ENCODE measurements around the gene EMILIN2.

The EMILIN2 gene

GRCh38 chr18:2900684-2901422 lies 54.0 kb downstream of the EMILIN2 start:
- no peaks in the 10 kb centered on the region for H3K36me3 ChIP-seq (ENCODE audit: insufficient read depth, low read length)
- H3K4me3 ChIP-seq (ENCODE audit: low read depth, low read length, poor library complexity, severe bottlenecking): no peak overlapping the region
- no peaks in the 10 kb centered on the region for H3K79me2 ChIP-seq (ENCODE audit: insufficient read depth, low read length)
- no peak overlapping the region for H3K27ac ChIP-seq (ENCODE audit: low read depth, low read length, poor library complexity, severe bottlenecking)
- no peak overlapping the region for H2AFZ ChIP-seq (ENCODE audit: low read length)
- no peaks in the 10 kb centered on the region for H3K9me2 ChIP-seq (ENCODE audit: low read depth, low read length)
- H3K9me3 ChIP-seq (ENCODE audit: low read length): no peaks in the 10 kb centered on the region
- no peaks in the 10 kb centered on the region for H3F3A ChIP-seq (ENCODE audit: insufficient read depth, low read length)
- H3K4me2 ChIP-seq (ENCODE audit: low read length): no peak overlapping the region
- H3K27me3 ChIP-seq (ENCODE audit: insufficient read depth, low read length): no peaks in the 10 kb centered on the region
- H3K4me1 ChIP-seq (ENCODE audit: insufficient read depth, low read length, severe bottlenecking): peaks cover 4% of the 10 kb centered on the region
- no peak overlapping the region for H3K9ac ChIP-seq (ENCODE audit: low read length)
- H4K20me1 ChIP-seq (ENCODE audit: insufficient read depth, low read length): no peaks in the 10 kb centered on the region
- TF ChIP-seq, protein P1, sequence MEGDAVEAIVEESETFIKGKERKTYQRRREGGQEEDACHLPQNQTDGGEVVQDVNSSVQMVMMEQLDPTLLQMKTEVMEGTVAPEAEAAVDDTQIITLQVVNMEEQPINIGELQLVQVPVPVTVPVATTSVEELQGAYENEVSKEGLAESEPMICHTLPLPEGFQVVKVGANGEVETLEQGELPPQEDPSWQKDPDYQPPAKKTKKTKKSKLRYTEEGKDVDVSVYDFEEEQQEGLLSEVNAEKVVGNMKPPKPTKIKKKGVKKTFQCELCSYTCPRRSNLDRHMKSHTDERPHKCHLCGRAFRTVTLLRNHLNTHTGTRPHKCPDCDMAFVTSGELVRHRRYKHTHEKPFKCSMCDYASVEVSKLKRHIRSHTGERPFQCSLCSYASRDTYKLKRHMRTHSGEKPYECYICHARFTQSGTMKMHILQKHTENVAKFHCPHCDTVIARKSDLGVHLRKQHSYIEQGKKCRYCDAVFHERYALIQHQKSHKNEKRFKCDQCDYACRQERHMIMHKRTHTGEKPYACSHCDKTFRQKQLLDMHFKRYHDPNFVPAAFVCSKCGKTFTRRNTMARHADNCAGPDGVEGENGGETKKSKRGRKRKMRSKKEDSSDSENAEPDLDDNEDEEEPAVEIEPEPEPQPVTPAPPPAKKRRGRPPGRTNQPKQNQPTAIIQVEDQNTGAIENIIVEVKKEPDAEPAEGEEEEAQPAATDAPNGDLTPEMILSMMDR (IDR thresholded peaks at IDR 0.05; ENCODE audit: low read length): no peak
- no peak for TF ChIP-seq EZH2 (IDR thresholded peaks at IDR 0.05; ENCODE audit: borderline replicate concordance, low read length)

GRCh38 chr18:2901423-2901985 lies 54.7 kb downstream of the EMILIN2 start:
- no peaks in the 10 kb centered on the region for H3F3A ChIP-seq (ENCODE audit: insufficient read depth, low read length)
- H3K9me2 ChIP-seq (ENCODE audit: low read depth, low read length): no peaks in the 10 kb centered on the region
- no peaks in the 10 kb centered on the region for H3K9me3 ChIP-seq (ENCODE audit: low read length)
- no peaks in the 10 kb centered on the region for H3K79me2 ChIP-seq (ENCODE audit: insufficient read depth, low read length)
- H3K4me2 ChIP-seq (ENCODE audit: low read length): no peak overlapping the region
- H3K27ac ChIP-seq (ENCODE audit: low read depth, low read length, poor library complexity, severe bottlenecking): no peak overlapping the region
- no peak for TF ChIP-seq EZH2 (IDR thresholded peaks at IDR 0.05; ENCODE audit: borderline replicate concordance, low read length)
- TF ChIP-seq, protein P1 (IDR thresholded peaks at IDR 0.05; ENCODE audit: low read length): no peak
- H3K36me3 ChIP-seq (ENCODE audit: insufficient read depth, low read length): no peaks in the 10 kb centered on the region
- H3K4me3 ChIP-seq (ENCODE audit: low read depth, low read length, poor library complexity, severe bottlenecking): no peak overlapping the region
- H3K27me3 ChIP-seq (ENCODE audit: insufficient read depth, low read length): no peaks in the 10 kb centered on the region
- H4K20me1 ChIP-seq (ENCODE audit: insufficient read depth, low read length): no peaks in the 10 kb centered on the region
- H2AFZ ChIP-seq (ENCODE audit: low read length): no peak overlapping the region
- no peak overlapping the region for H3K9ac ChIP-seq (ENCODE audit: low read length)
- H3K4me1 ChIP-seq (ENCODE audit: insufficient read depth, low read length, severe bottlenecking): peaks cover 9% of the 10 kb centered on the region

- Histone ChIP-seq H3K9ac (ENCODE audit: low read length) (no peak overlapping the region), H3F3A (ENCODE audit: insufficient read depth, low read length) (no peaks in the 10 kb centered on the region), H3K9me2 (ENCODE audit: low read depth, low read length) (no peaks in the 10 kb centered on the region), H2AFZ (ENCODE audit: low read length) (no peak overlapping the region), H3K4me1 (ENCODE audit: insufficient read depth, low read length, severe bottlenecking) (peaks cover 14% of the 10 kb centered on the region), H3K9me3 (ENCODE audit: low read length) (no peaks in the 10 kb centered on the region), H3K4me2 (ENCODE audit: low read length) (no peak overlapping the region), H3K36me3 (ENCODE audit: insufficient read depth, low read length) (no peaks in the 10 kb centered on the region), H4K20me1 (ENCODE audit: insufficient read depth, low read length) (no peaks in the 10 kb centered on the region), H3K79me2 (ENCODE audit: insufficient read depth, low read length) (no peaks in the 10 kb centered on the region), H3K27me3 (ENCODE audit: insufficient read depth, low read length) (no peaks in the 10 kb centered on the region), H3K27ac (ENCODE audit: low read depth, low read length, poor library complexity, severe bottlenecking) (no peak overlapping the region), H3K4me3 (ENCODE audit: low read depth, low read length, poor library complexity, severe bottlenecking) (no peak overlapping the region)
- TF ChIP-seq, protein P1 (IDR thresholded peaks at IDR 0.05; ENCODE audit: low read length): no peak
- no peak for TF ChIP-seq EZH2 (IDR thresholded peaks at IDR 0.05; ENCODE audit: borderline replicate concordance, low read length)
Measured at GRCh38 chr18:2902327-2902726, 55.5 kb downstream of the EMILIN2 start.

Data from OCI-LY1 (cell line).